Stimulated activated naive CD8-positive, alpha-beta T cell treated with anti-CD3 and anti-CD28 coated beads, Interleukin-15, Interleukin-2, amounts not matched to agents 100 ng/mL and 50 ng/mL, for 24 hours (primary cell): Measurements from ENCODE around the gene MMP1.
"Not testable (repeated sequence)": the region's sequence is repeated elsewhere in the genome, so short reads cannot be mapped to it uniquely, and the experiment has no call there.

Source experiments
- H3K27ac Mint-ChIP-seq: one replicate; pipeline ENCODE4 v1.8.0; 2021; ENCODE audit warnings: mild to moderate bottlenecking, mixed read lengths
- H3K27me3 Mint-ChIP-seq: one replicate; pipeline ENCODE4 v1.8.0; 2021; ENCODE audit warnings: mixed read lengths
- H3K36me3 Mint-ChIP-seq: one replicate; pipeline ENCODE4 v1.8.0; 2021; ENCODE audit warnings: low read depth, mixed read lengths
- H3K4me1 Mint-ChIP-seq: one replicate; pipeline ENCODE4 v1.8.0; 2021; ENCODE audit warnings: low read depth, mixed read lengths
- H3K4me3 Mint-ChIP-seq: one replicate; pipeline ENCODE4 v1.8.0; 2021; ENCODE audit warnings: mild to moderate bottlenecking, mixed read lengths
- H3K9me3 Mint-ChIP-seq: one replicate; pipeline ENCODE4 v1.8.0; 2021; ENCODE audit warnings: mixed read lengths

The MMP1 gene

GRCh38 chr11:102757823-102758549 lies 40.0 kb downstream of the MMP1 start:
- no peak overlapping the region for H3K4me3 Mint-ChIP-seq
- peaks cover 7% of the 10 kb centered on the region for H3K4me1 Mint-ChIP-seq
- H3K27me3 Mint-ChIP-seq: peaks cover 40% of the 10 kb centered on the region
- H3K9me3 Mint-ChIP-seq: no peaks in the 10 kb centered on the region
- no peaks in the 10 kb centered on the region for H3K36me3 Mint-ChIP-seq
- H3K27ac Mint-ChIP-seq: no peak overlapping the region

DNA sequence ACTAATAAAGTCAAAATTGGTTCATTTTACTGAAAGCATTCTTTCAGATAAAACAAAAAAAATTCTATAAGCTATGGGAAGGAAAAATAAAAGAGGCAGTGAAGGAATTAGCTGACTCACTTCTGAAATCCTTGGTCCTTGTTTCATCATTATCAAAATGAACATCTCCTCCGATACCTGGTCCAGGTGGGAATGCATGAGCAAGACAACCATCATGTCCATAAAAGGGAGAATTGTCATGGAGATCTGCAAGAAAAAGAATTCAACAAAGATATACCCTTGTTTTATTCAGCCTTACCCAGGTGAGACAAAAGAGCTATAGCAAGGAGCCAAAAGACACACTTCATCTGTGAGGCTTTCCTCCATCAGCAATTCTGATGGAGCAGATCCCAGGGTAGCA lies 44.7 kb downstream of the MMP1 start:
- peaks cover 31% of the 10 kb centered on the region for H3K27me3 Mint-ChIP-seq
- no peaks in the 10 kb centered on the region for H3K4me1 Mint-ChIP-seq
- H3K9me3 Mint-ChIP-seq: no peaks in the 10 kb centered on the region
- H3K27ac Mint-ChIP-seq: no peak overlapping the region
- no peak overlapping the region for H3K4me3 Mint-ChIP-seq
- H3K36me3 Mint-ChIP-seq: no peaks in the 10 kb centered on the region

- no peaks in the 10 kb centered on the region for H3K4me1 Mint-ChIP-seq
- no peaks in the 10 kb centered on the region for H3K36me3 Mint-ChIP-seq
- peaks cover 7% of the 10 kb centered on the region for H3K9me3 Mint-ChIP-seq
- H3K4me3 Mint-ChIP-seq: no peak overlapping the region
- peaks cover 26% of the 10 kb centered on the region for H3K27me3 Mint-ChIP-seq
- no peak overlapping the region for H3K27ac Mint-ChIP-seq
These were observed 46.3 kb downstream of the MMP1 start for GRCh38 chr11:102751673-102752072.

GRCh38 chr11:102749101-102749722 lies 48.7 kb downstream of the MMP1 start:
- H3K4me1 Mint-ChIP-seq: no peaks in the 10 kb centered on the region
- H3K36me3 Mint-ChIP-seq: no peaks in the 10 kb centered on the region
- peaks cover 7% of the 10 kb centered on the region for H3K9me3 Mint-ChIP-seq
- H3K27ac Mint-ChIP-seq: no peak overlapping the region
- H3K4me3 Mint-ChIP-seq: no peak overlapping the region
- H3K27me3 Mint-ChIP-seq: peaks cover 13% of the 10 kb centered on the region

DNA sequence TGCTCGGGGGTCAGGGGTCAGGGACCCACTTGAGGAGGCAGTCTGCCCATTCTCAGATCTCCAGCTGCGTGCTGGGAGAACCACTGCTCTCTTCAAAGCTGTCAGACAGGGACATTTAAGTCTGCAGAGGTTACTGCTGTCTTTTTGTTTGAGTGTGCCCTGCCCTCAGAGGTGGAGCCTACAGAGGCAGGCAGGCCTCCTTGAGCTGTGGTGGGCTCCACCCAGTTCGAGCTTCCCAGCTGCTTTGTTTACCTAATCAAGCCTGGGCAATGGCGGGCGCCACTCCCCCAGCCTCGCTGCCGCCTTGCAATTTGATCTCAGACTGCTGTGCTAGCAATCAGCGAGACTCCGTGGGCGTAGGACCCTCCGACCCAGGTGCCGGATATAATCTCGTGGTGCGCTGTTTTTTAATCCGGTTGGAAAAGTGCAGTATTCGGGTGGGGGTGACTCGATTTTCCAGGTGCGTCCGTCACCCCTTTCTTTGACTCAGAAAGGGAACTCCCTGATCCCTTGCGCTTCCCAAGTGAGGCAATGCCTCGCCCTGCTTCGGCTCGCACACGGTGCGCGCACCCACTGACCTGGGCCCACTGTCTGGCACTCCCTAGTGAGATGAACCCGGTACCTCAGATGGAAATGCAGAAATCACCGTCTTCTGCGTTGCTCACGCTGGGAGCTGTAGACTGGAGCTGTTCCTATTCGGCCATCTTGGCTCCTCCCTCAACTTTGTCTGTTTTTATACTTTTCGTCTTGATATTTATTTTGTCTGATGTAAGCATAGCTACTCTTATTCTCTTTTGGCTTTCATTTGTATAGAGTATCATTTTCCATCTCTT lies 51.0 kb downstream of the MMP1 start:
- not testable (repeated sequence) for H3K27ac Mint-ChIP-seq, H3K4me1 Mint-ChIP-seq, H3K9me3 Mint-ChIP-seq, H3K27me3 Mint-ChIP-seq, H3K36me3 Mint-ChIP-seq, H3K4me3 Mint-ChIP-seq
